Measurements from ENCODE around the gene BCKDK. TPM values are rescaled to one million over a fixed set of nuclear protein-coding genes. Genes with fewer than 3 reads are reported as not detected.
A peak's percentile ranks its signal among the peaks of the same experiment; 100 is the strongest.

BCKDK gene
- total RNA-seq, 4 donors from 2014 or later: 26.6 to 39.8 (median 33.5) TPM

- intact Hi-C loops (cut with DNase I): no loop called here
- peaks cover 25 to 37% (median 28%) of the 10 kb centered on the region in 3 donors for H3K4me1 ChIP-seq
- peaks cover under 1 to 79% (median 25%) of the 10 kb centered on the region in 3 donors for H3K36me3 ChIP-seq
These were observed 17.7 kb downstream of the BCKDK start for GRCh38 chr16:31125844-31126243.

GRCh38 chr16:31127182-31127581, 19.0 kb downstream of the BCKDK start:
- intact Hi-C loops (cut with DNase I): no loop called here
- Histone ChIP-seq H3K4me3 (no peak overlapping the region), H3K36me3 (peaks cover 0 to 79% (median 19%) of the 10 kb centered on the region in 3 donors), H3K9me3 (no peaks in the 10 kb centered on the region), H3K27ac (peak overlapping the region in 3 of 4 donors; percentile 83 to 94 (median 93)), H3K27me3 (no peaks in the 10 kb centered on the region), H3K4me1 (peaks cover 30 to 51% (median 41%) of the 10 kb centered on the region in 3 donors)
- no peak for TF ChIP-seq POLR2A (IDR thresholded peaks at IDR 0.05)
- TF ChIP-seq CTCF (IDR thresholded peaks at IDR 0.05): no peak
- no peak for DNase-seq
- WGBS, 2 donors: 86 to 93% methylated on average over 12 to 13 of the region's 13 CpGs

More at GRCh38 chr16:31125844-31126243, 17.7 kb downstream of the BCKDK start:
- DNase-seq: no peak
- H3K27ac ChIP-seq: no peak overlapping the region
- H3K4me3 ChIP-seq: no peak overlapping the region
- 81 to 95% methylated on average over 2 to 3 of the region's 3 CpGs for WGBS, 2 donors
- H3K9me3 ChIP-seq: no peaks in the 10 kb centered on the region
- H3K27me3 ChIP-seq: no peaks in the 10 kb centered on the region
- TF ChIP-seq CTCF (IDR thresholded peaks at IDR 0.05): no peak

GRCh38 chr16:31128711-31129567, 20.8 kb downstream of the BCKDK start:
- Histone ChIP-seq H3K27me3 (no peaks in the 10 kb centered on the region), H3K27ac (peak overlapping the region; percentile 83 to 96 (median 94)), H3K4me3 (no peak overlapping the region), H3K9me3 (no peaks in the 10 kb centered on the region), H3K36me3 (peaks cover 0 to 71% (median 14%) of the 10 kb centered on the region in 3 donors), H3K4me1 (peaks cover 44 to 68% (median 47%) of the 10 kb centered on the region in 3 donors)
- no peak for DNase-seq
- TF ChIP-seq POLR2A (IDR thresholded peaks at IDR 0.05): peak in 1 of 4 donors; percentile 33
- no peak for TF ChIP-seq CTCF (IDR thresholded peaks at IDR 0.05)
- intact Hi-C loops (cut with DNase I): no loop called here
- WGBS, 2 donors: 48% methylated on average over 9 to 10 of the region's 14 CpGs

- H3K4me3 ChIP-seq: no peak overlapping the region
These were observed 21.6 kb downstream of the BCKDK start for GRCh38 chr16:31129568-31130335.

More at GRCh38 chr16:31129568-31130335, 21.6 kb downstream of the BCKDK start:
- DNase-seq: no peak
- peaks cover 44 to 76% (median 49%) of the 10 kb centered on the region in 3 donors for H3K4me1 ChIP-seq
- TF ChIP-seq CTCF (IDR thresholded peaks at IDR 0.05): peak in 1 of 6 experiments; percentile 10
- peak in 1 of 4 donors; percentile 8 for TF ChIP-seq POLR2A (IDR thresholded peaks at IDR 0.05)
- H3K9me3 ChIP-seq: no peaks in the 10 kb centered on the region
- intact Hi-C loops (cut with DNase I): no loop called here
- 30 to 56% methylated on average over 11 to 14 of the region's 29 CpGs for WGBS, 2 donors
- H3K27ac ChIP-seq: peak overlapping the region; percentile 83 to 96 (median 94)
- H3K27me3 ChIP-seq: no peaks in the 10 kb centered on the region
- peaks cover 0 to 65% (median 14%) of the 10 kb centered on the region in 3 donors for H3K36me3 ChIP-seq

Measured in esophagus squamous epithelium (tissue), 5 donors.